ENCODE measurements around the gene CTNNA3.

CTNNA3 gene

DNA sequence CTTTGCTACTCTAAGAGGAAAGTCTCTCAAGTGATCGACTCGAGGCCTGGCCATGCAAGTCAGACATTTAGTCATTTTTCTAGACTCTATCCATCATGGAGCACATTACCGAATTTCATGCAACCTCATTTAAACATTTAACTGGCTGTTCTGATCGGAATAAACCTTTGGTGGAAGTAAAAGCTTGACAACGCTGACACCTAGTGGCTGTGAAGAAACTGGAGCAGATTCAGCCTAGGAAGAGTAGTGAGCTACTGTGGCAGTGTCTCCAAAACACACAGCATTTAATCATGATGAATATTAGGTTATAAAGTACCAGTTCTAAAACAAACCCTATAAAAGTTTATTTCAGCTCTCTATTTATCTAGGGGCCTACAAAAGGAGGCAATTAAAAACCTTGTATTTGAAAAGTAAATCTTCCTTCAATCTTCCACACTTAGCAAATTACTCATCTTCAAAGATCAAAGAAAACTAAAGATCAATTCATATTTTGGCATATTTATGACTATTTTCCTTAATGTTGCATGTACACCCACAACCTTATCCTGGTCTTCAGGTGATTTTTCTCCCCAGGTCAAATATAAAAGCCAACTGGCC lies 175.0 kb downstream of the CTNNA3 start:
- Histone ChIP-seq H2AFZ (ENCODE audit: low read depth, low read length, severe bottlenecking) (no peak overlapping the region), H3F3A (ENCODE audit: insufficient read depth) (no peaks in the 10 kb centered on the region), H3K27ac (ENCODE audit: low read depth, low read length) (no peak overlapping the region), H3K79me2 (ENCODE audit: insufficient read depth, low read length) (no peaks in the 10 kb centered on the region), H3K9ac (ENCODE audit: low read length) (no peak overlapping the region), H3K9me3 (ENCODE audit: insufficient read depth, low read length) (no peaks in the 10 kb centered on the region), H3K36me3 (ENCODE audit: low read length) (no peaks in the 10 kb centered on the region), H3K4me2 (ENCODE audit: low read depth, low read length, poor library complexity, severe bottlenecking) (no peak overlapping the region), H3K9me2 (replicated peaks; ENCODE audit: insufficient read depth, low read length) (no peaks in the 10 kb centered on the region), H3K4me3 (ENCODE audit: insufficient read depth, low read length, poor library complexity, severe bottlenecking) (no peak overlapping the region), H3K27me3 (ENCODE audit: low read length) (no peaks in the 10 kb centered on the region), H4K20me1 (ENCODE audit: low read depth, low read length) (no peaks in the 10 kb centered on the region)
- no peak for TF ChIP-seq EZH2phosphoT487 (conservative IDR thresholded peaks at IDR 0.05; ENCODE audit: low read length)
- TF ChIP-seq, protein P1, sequence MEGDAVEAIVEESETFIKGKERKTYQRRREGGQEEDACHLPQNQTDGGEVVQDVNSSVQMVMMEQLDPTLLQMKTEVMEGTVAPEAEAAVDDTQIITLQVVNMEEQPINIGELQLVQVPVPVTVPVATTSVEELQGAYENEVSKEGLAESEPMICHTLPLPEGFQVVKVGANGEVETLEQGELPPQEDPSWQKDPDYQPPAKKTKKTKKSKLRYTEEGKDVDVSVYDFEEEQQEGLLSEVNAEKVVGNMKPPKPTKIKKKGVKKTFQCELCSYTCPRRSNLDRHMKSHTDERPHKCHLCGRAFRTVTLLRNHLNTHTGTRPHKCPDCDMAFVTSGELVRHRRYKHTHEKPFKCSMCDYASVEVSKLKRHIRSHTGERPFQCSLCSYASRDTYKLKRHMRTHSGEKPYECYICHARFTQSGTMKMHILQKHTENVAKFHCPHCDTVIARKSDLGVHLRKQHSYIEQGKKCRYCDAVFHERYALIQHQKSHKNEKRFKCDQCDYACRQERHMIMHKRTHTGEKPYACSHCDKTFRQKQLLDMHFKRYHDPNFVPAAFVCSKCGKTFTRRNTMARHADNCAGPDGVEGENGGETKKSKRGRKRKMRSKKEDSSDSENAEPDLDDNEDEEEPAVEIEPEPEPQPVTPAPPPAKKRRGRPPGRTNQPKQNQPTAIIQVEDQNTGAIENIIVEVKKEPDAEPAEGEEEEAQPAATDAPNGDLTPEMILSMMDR (IDR thresholded peaks at IDR 0.05; ENCODE audit: insufficient read depth, low read length, poor library complexity, severe bottlenecking), result peak; percentile 75

DNA sequence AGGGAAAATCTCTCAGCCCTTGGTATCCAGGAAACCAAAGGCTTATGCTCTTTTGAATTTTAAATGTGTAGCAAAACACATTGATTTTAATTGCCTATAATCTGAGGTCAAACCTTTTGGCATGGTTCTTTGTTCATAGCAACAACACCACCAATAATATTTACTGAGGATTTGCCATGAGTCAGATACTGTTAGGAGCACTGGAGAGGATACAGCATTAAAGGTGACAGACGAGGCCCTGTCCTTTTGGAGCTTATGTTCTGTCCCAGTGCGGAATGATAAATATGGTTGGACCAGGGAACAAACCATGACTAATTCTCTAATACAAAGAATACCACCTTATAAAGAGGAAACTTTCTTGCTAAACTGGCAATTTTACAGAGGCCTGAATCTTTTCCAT lies 176.6 kb downstream of the CTNNA3 start:
- H3K27me3 ChIP-seq (ENCODE audit: low read length), result no peaks in the 10 kb centered on the region
- no peak overlapping the region for H2AFZ ChIP-seq (ENCODE audit: low read depth, low read length, severe bottlenecking)
- no peak overlapping the region for H3K4me3 ChIP-seq (ENCODE audit: insufficient read depth, low read length, poor library complexity, severe bottlenecking)
- no peak overlapping the region for H3K27ac ChIP-seq (ENCODE audit: low read depth, low read length)
- H3K9ac ChIP-seq (ENCODE audit: low read length), result no peak overlapping the region
- no peaks in the 10 kb centered on the region for H3K9me2 ChIP-seq (replicated peaks; ENCODE audit: insufficient read depth, low read length)
- H3F3A ChIP-seq (ENCODE audit: insufficient read depth), result no peaks in the 10 kb centered on the region
- H4K20me1 ChIP-seq (ENCODE audit: low read depth, low read length), result no peaks in the 10 kb centered on the region
- no peak overlapping the region for H3K4me2 ChIP-seq (ENCODE audit: low read depth, low read length, poor library complexity, severe bottlenecking)
- H3K79me2 ChIP-seq (ENCODE audit: insufficient read depth, low read length), result no peaks in the 10 kb centered on the region
- no peaks in the 10 kb centered on the region for H3K9me3 ChIP-seq (ENCODE audit: insufficient read depth, low read length)
- no peaks in the 10 kb centered on the region for H3K36me3 ChIP-seq (ENCODE audit: low read length)
- TF ChIP-seq, protein P1 (IDR thresholded peaks at IDR 0.05; ENCODE audit: insufficient read depth, low read length, poor library complexity, severe bottlenecking), result no peak
- TF ChIP-seq EZH2phosphoT487 (conservative IDR thresholded peaks at IDR 0.05; ENCODE audit: low read length), result no peak

DNA sequence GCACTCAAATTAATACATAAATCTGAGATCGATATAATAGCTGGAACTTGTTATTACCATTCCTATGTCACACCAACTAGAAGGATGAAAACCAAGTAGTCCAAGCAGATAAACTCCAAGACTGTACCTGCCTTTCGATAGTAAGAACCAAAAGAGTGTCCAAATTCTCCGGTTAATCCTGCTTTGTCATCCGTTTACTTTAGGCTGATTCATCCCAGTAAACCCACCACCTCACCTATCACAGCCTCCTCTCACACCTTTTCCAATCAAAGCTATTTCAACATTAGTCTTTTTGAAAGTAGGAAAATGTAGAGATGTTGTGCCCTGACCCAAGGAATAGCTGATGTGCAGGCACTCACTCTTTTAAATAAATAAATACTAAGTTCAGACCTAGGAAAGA lies 177.2 kb downstream of the CTNNA3 start:
- Histone ChIP-seq H3K27ac (ENCODE audit: low read depth, low read length) (no peak overlapping the region), H3K4me2 (ENCODE audit: low read depth, low read length, poor library complexity, severe bottlenecking) (no peak overlapping the region), H2AFZ (ENCODE audit: low read depth, low read length, severe bottlenecking) (no peak overlapping the region), H3F3A (ENCODE audit: insufficient read depth) (no peaks in the 10 kb centered on the region), H3K9ac (ENCODE audit: low read length) (no peak overlapping the region), H3K79me2 (ENCODE audit: insufficient read depth, low read length) (no peaks in the 10 kb centered on the region), H3K27me3 (ENCODE audit: low read length) (no peaks in the 10 kb centered on the region), H4K20me1 (ENCODE audit: low read depth, low read length) (no peaks in the 10 kb centered on the region), H3K9me3 (ENCODE audit: insufficient read depth, low read length) (no peaks in the 10 kb centered on the region), H3K36me3 (ENCODE audit: low read length) (no peaks in the 10 kb centered on the region), H3K4me3 (ENCODE audit: insufficient read depth, low read length, poor library complexity, severe bottlenecking) (no peak overlapping the region), H3K9me2 (replicated peaks; ENCODE audit: insufficient read depth, low read length) (no peaks in the 10 kb centered on the region)
- no peak for TF ChIP-seq EZH2phosphoT487 (conservative IDR thresholded peaks at IDR 0.05; ENCODE audit: low read length)
- TF ChIP-seq, protein P1 (IDR thresholded peaks at IDR 0.05; ENCODE audit: insufficient read depth, low read length, poor library complexity, severe bottlenecking), result no peak
